Endodermal cell (in vitro differentiated cells): ENCODE measurements around the gene ATXN1. TPM values are rescaled to one million over a fixed set of nuclear protein-coding genes. Genes with fewer than 3 reads are reported as not detected.

ENCODE experiments used
- DNase-seq: peaks from one replicate; pipeline ENCODE4 v3.0.0-alpha.2; 2017
- H3K27ac ChIP-seq: 2 replicates; pipeline ENCODE4 v1.5.1; 2013; ENCODE audit warnings: mild to moderate bottlenecking, low read depth, low read length, moderate library complexity
- H3K27me3 ChIP-seq: 2 replicates; pipeline ENCODE4 v1.6.1; 2013; ENCODE audit warnings: mild to moderate bottlenecking, low read length, moderate library complexity; ENCODE audit not compliant: insufficient read depth, control insufficient read depth, poor library complexity, severe bottlenecking
- H3K36me3 ChIP-seq: 2 replicates; pipeline ENCODE4 v1.7.0; 2013; ENCODE audit warnings: mild to moderate bottlenecking, low read length, moderate library complexity; ENCODE audit not compliant: control insufficient read depth, insufficient read depth
- H3K4me1 ChIP-seq: one replicate; pipeline ENCODE4 v1.7.0; 2013; ENCODE audit warnings: low read length; ENCODE audit not compliant: control insufficient read depth, insufficient read depth
- H3K4me3 ChIP-seq: 2 replicates; pipeline ENCODE4 v1.5.1; 2013; ENCODE audit warnings: mild to moderate bottlenecking, low read length, moderate library complexity
- H3K9ac ChIP-seq: 2 replicates; pipeline ENCODE4 v1.6.1; 2013; ENCODE audit warnings: mild to moderate bottlenecking, low read length, moderate library complexity; ENCODE audit not compliant: poor library complexity, severe bottlenecking; ENCODE audit errors: extremely low read depth
- H3K9me3 ChIP-seq: 2 replicates; pipeline ENCODE4 v1.6.1; 2013; ENCODE audit warnings: mild to moderate bottlenecking, low read length, moderate library complexity; ENCODE audit not compliant: control insufficient read depth
- H3K27ac Mint-ChIP-seq: 2 replicates; pipeline ENCODE4 v1.8.0; 2020; ENCODE audit warnings: mixed read lengths
- H3K27me3 Mint-ChIP-seq: 2 replicates; pipeline ENCODE4 v1.8.0; 2021; ENCODE audit warnings: mild to moderate bottlenecking, mixed read lengths; ENCODE audit not compliant: insufficient read depth
- H3K36me3 Mint-ChIP-seq: 2 replicates; pipeline ENCODE4 v1.8.0; 2020; ENCODE audit warnings: low read depth, mixed read lengths
- H3K4me1 Mint-ChIP-seq: 2 replicates; pipeline ENCODE4 v1.8.0; 2020; ENCODE audit warnings: mixed read lengths
- H3K4me3 Mint-ChIP-seq: 2 replicates; pipeline ENCODE4 v1.8.0; 2020; ENCODE audit warnings: mild to moderate bottlenecking, moderate library complexity, mixed read lengths
- H3K9me3 Mint-ChIP-seq: 2 replicates; pipeline ENCODE4 v1.8.0; 2020; ENCODE audit warnings: mild to moderate bottlenecking, mixed read lengths
- WGBS, 2 experiments: methylation state at CpG; one replicate each; pipeline versions ENCODE4 v1.1.5 to v1.1.7; 2013; ENCODE audit warnings: missing lambda C conversion rate in 2 of 2, mixed read lengths in 1 of 2; ENCODE audit not compliant: insufficient coverage in 1 of 2, insufficient read length in 1 of 2; 5-methylcytosine and 5-hydroxymethylcytosine counted together
- total RNA-seq, 2 donors: library from RNA; stranded (reverse); fragmentation: NEBNext Ultra II Directional in 1 of 2; extraction: Animal tissue kit (Norgen Biotek cat#: 25700) in 1 of 2; gene quantifications; 2 replicates in 1 of 2; 3 replicates in 1 of 2; pipeline ENCODE4 v1.2.1, GENCODE V29; 2021
- TF ChIP-seq, protein P1 (sequence below): fragments of 200-600 bp; sonication (generic); conservative IDR thresholded peaks from 2 replicates; pipeline ENCODE4 v1.5.0; 2021; ENCODE audit warnings: antibody characterized with exemption, mild to moderate bottlenecking

Gene ATXN1
- total RNA-seq, 2 donors from 2014 or later = 10.4 to 15.9 TPM

DNA sequence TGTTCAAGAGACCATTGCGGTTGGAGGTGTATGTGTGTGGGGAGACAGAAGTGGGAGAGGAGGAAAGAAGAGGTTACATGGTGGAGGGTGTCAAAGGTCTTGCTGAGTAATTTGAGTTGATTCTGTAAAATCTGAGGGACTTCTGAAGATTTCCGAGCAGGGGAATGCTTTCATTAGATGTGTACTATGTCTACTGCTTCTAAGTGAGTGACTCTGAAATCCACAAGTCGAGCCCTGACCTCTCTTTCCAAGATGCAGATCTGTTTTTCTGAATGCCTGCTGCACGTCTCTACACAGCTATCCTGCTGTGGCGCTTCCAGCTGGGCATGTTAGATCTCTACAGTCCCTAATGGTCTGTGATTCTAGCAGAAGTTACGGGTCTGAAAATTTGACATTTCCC is 209.8 kb downstream of the ATXN1 start:
- no peak for DNase-seq
- H3K9ac ChIP-seq = no peak overlapping the region
- Mint-ChIP-seq H3K36me3 (no peaks in the 10 kb centered on the region), H3K27ac (no peak overlapping the region), H3K27me3 (no peaks in the 10 kb centered on the region), H3K9me3 (no peaks in the 10 kb centered on the region), H3K4me3 (no peak overlapping the region), H3K4me1 (no peaks in the 10 kb centered on the region)
- H3K36me3 ChIP-seq = no peaks in the 10 kb centered on the region
- no peak overlapping the region for H3K27ac ChIP-seq
- no peaks in the 10 kb centered on the region for H3K9me3 ChIP-seq
- H3K27me3 ChIP-seq = no peaks in the 10 kb centered on the region
- TF ChIP-seq, protein P1, sequence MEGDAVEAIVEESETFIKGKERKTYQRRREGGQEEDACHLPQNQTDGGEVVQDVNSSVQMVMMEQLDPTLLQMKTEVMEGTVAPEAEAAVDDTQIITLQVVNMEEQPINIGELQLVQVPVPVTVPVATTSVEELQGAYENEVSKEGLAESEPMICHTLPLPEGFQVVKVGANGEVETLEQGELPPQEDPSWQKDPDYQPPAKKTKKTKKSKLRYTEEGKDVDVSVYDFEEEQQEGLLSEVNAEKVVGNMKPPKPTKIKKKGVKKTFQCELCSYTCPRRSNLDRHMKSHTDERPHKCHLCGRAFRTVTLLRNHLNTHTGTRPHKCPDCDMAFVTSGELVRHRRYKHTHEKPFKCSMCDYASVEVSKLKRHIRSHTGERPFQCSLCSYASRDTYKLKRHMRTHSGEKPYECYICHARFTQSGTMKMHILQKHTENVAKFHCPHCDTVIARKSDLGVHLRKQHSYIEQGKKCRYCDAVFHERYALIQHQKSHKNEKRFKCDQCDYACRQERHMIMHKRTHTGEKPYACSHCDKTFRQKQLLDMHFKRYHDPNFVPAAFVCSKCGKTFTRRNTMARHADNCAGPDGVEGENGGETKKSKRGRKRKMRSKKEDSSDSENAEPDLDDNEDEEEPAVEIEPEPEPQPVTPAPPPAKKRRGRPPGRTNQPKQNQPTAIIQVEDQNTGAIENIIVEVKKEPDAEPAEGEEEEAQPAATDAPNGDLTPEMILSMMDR = no peak
- no peak overlapping the region for H3K4me3 ChIP-seq
- H3K4me1 ChIP-seq = no peaks in the 10 kb centered on the region
- 86 to 89% methylated on average over 6 of the region's 6 CpGs for WGBS, 2 experiments

DNA sequence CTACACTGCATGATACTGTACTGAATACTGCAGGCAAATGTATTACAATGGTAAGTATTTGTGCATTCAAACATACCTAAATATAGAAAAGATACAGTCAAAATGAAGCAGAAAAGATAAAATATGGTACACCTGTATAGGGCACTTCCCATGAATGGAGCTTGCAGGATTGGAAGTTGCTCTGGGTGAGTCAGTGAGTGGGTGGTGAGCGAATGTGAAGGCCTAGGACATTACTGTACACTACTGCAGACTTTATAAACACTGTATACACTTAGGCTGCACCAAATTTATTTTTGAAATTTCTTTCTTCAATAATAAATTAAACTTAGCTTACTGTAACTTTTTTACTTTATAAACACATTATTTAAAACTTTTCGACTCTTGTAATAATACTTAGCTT is 213.1 kb downstream of the ATXN1 start:
- no peaks in the 10 kb centered on the region for H3K27me3 ChIP-seq
- Mint-ChIP-seq H3K4me1 (no peaks in the 10 kb centered on the region), H3K36me3 (no peaks in the 10 kb centered on the region), H3K27me3 (no peaks in the 10 kb centered on the region), H3K27ac (no peak overlapping the region), H3K9me3 (no peaks in the 10 kb centered on the region), H3K4me3 (no peak overlapping the region)
- no peak for DNase-seq
- TF ChIP-seq, protein P1 = no peak
- H3K9ac ChIP-seq = no peak overlapping the region
- H3K4me3 ChIP-seq = no peak overlapping the region
- no peak overlapping the region for H3K27ac ChIP-seq
- H3K9me3 ChIP-seq = no peaks in the 10 kb centered on the region
- H3K4me1 ChIP-seq = no peaks in the 10 kb centered on the region
- no peaks in the 10 kb centered on the region for H3K36me3 ChIP-seq
- 92 to 100% methylated on average over 1 to 2 of the region's 2 CpGs for WGBS, 2 experiments

DNA sequence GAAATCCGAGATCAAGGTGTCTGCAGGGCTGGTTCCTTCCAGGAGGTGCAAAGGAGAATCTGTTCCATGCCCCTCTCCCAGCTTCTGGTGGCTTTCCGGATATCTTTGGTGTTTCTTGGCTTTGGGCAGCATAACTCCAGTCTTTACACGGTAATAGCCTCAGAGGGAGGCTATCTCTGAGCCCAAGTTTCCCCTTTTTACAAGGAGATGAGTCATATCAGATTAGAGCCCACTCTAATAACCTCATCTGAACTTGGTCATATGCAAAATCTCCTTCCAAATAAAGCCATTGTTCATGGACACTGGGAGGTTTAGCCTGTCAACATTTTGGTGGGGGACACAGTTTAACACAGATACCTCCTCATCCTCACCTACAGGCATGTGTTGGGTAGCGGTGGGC is 213.7 kb downstream of the ATXN1 start:
- H3K27ac ChIP-seq = no peak overlapping the region
- H3K4me3 Mint-ChIP-seq = no peak overlapping the region
- H3K27me3 Mint-ChIP-seq = no peaks in the 10 kb centered on the region
- no peaks in the 10 kb centered on the region for H3K9me3 Mint-ChIP-seq
- no peak overlapping the region for H3K9ac ChIP-seq
- TF ChIP-seq, protein P1 = no peak
- H3K27me3 ChIP-seq = no peaks in the 10 kb centered on the region
- DNase-seq = no peak
- 89 to 96% methylated on average over 4 of the region's 4 CpGs for WGBS, 2 experiments
- no peaks in the 10 kb centered on the region for H3K36me3 ChIP-seq
- no peaks in the 10 kb centered on the region for H3K4me1 ChIP-seq
- no peak overlapping the region for H3K4me3 ChIP-seq
- H3K4me1 Mint-ChIP-seq = peaks cover under 1% of the 10 kb centered on the region
- no peak overlapping the region for H3K27ac Mint-ChIP-seq
- no peaks in the 10 kb centered on the region for H3K36me3 Mint-ChIP-seq
- H3K9me3 ChIP-seq = no peaks in the 10 kb centered on the region
